OCI-LY7 (cell line): Measurements from ENCODE around the gene DGCR2. TPM values are rescaled to one million over a fixed set of nuclear protein-coding genes. Genes with fewer than 3 reads are reported as not detected.

Experiments used
- BruUV-seq: library from RNA; stranded (reverse); fragments of 400-500 nt; replicated peaks from 2 replicates; lab custom pipeline; 2021; lab: Mats Ljungman, UMichigan
- CTCF ChIA-PET: fragments of 300-600 bp; sonication (Branson Sonifier 250); formaldehyde crosslinking; loops from one replicate; lab custom pipeline; 2022; ENCODE audit warnings: antibody characterized with exemption; ENCODE audit not compliant: unreplicated experiment; lab: Charles Lee
- POLR2A ChIA-PET: fragments of 300-600 bp; sonication (Branson Sonifier 250); formaldehyde crosslinking; loops from one replicate; lab custom pipeline; 2022; ENCODE audit warnings: antibody characterized with exemption; lab: Charles Lee
- DNase-seq: peaks from one replicate; pipeline ENCODE4 v3.0.0-alpha.2; 2015; ENCODE audit warnings: low spot score
- H2AFZ ChIP-seq: fragments of 200-600 bp; sonication (generic), shearing (Covaris generic); 2 replicates; pipeline ENCODE4 v1.6.1; 2014; ENCODE audit warnings: mild to moderate bottlenecking, antibody characterized with exemption, low read length, moderate library complexity
- H3K27ac ChIP-seq: fragments of 200-600 bp; sonication (generic); 2 replicates; pipeline ENCODE4 v1.5.1; 2014; ENCODE audit warnings: mixed run types, low read depth, mild to moderate bottlenecking, moderate library complexity, low read length, inconsistent platforms; ENCODE audit not compliant: poor library complexity, severe bottlenecking
- H3K36me3 ChIP-seq: fragments of 200-600 bp; sonication (generic); 2 replicates; pipeline ENCODE4 v1.6.1; 2014; ENCODE audit warnings: mild to moderate bottlenecking, antibody characterized with exemption, low read length, moderate library complexity, mixed read lengths; ENCODE audit not compliant: insufficient read depth
- H3K4me1 ChIP-seq: fragments of 200-600 bp; sonication (generic); 2 replicates; pipeline ENCODE4 v1.5.1; 2014; ENCODE audit warnings: mild to moderate bottlenecking, low read length; ENCODE audit not compliant: insufficient read depth, poor library complexity, severe bottlenecking
- H3K4me2 ChIP-seq: fragments of 200-600 bp; sonication (generic); 2 replicates; pipeline ENCODE4 v1.6.1; 2014; ENCODE audit warnings: mild to moderate bottlenecking, low read length
- H3K4me3 ChIP-seq: fragments of 200-600 bp; sonication (generic); 2 replicates; pipeline ENCODE4 v1.5.1; 2014; ENCODE audit warnings: mild to moderate bottlenecking, low read depth, low read length; ENCODE audit not compliant: poor library complexity, severe bottlenecking
- H3K79me2 ChIP-seq: fragments of 200-600 bp; sonication (generic); 2 replicates; pipeline ENCODE4 v1.6.1; 2016; ENCODE audit warnings: low read depth, mild to moderate bottlenecking, low read length, moderate library complexity, mixed read lengths; ENCODE audit not compliant: insufficient read depth
- H3K9me2 ChIP-seq: fragments of 200-600 bp; sonication (generic); 2 replicates; pipeline ENCODE4 v1.6.1; 2016; ENCODE audit warnings: mild to moderate bottlenecking, low read length, mixed read lengths; ENCODE audit not compliant: insufficient read depth
- H3K9me3 ChIP-seq: fragments of 200-600 bp; sonication (generic); 2 replicates; pipeline ENCODE4 v1.6.1; 2014; ENCODE audit warnings: mild to moderate bottlenecking, mixed run types, low read length, mixed read lengths
- H4K20me1 ChIP-seq: fragments of 200-600 bp; sonication (generic); 2 replicates; pipeline ENCODE4 v1.6.1; 2014; ENCODE audit warnings: mild to moderate bottlenecking, antibody characterized with exemption, low read length, moderate library complexity, mixed read lengths; ENCODE audit not compliant: insufficient read depth
- CTCF ChIP-seq: fragments of 200-600 bp; sonication (generic); conservative IDR thresholded peaks from 2 replicates; pipeline ENCODE4 v1.5.1; 2014; ENCODE audit warnings: mild to moderate bottlenecking, antibody characterized with exemption, low read length, moderate library complexity, mixed read lengths
- EZH2phosphoT487 ChIP-seq: fragments of 200-600 bp; sonication (generic); IDR thresholded peaks from 2 replicates; pipeline ENCODE4 v1.6.1; 2018; ENCODE audit warnings: low read depth, borderline replicate concordance, mild to moderate bottlenecking, mixed run types, antibody characterized with exemption, low read length, moderate library complexity, mixed read lengths
- intact Hi-C: fragments of 100-400 bp; cut with micrococcal nuclease; formaldehyde crosslinking; loops from one replicate; pipeline ENCODE4 v1.10.0; 2022; ENCODE audit not compliant: unreplicated experiment
- total RNA-seq, 2 experiments: library from RNA; depleted of rRNA in 1 of 2; stranded (reverse); fragments of >200 nt in 1 of 2; shearing (Covaris generic) in 1 of 2; gene quantifications; 2 replicates each; pipeline ENCODE4 v1.2.3, GENCODE V29; 2014 to 2022

Gene DGCR2
- total RNA-seq, 2 experiments from 2014 or later = 27.6 to 29.7 TPM

GRCh38 chr22:19048531-19048930, 73.7 kb downstream of the DGCR2 start:
- peaks cover 76% of the 10 kb centered on the region for H3K36me3 ChIP-seq
- BruUV-seq = no TSS peak
- intact Hi-C loops = no loop called here

GRCh38 chr22:19047993-19048392, 74.2 kb downstream of the DGCR2 start:
- no TSS peak for BruUV-seq
- CTCF ChIA-PET = no interaction called here

More at GRCh38 chr22:19048531-19048930, 73.7 kb downstream of the DGCR2 start:
- Histone ChIP-seq H3K4me2 (no peak overlapping the region), H3K4me3 (no peak overlapping the region), H3K79me2 (no peaks in the 10 kb centered on the region), H4K20me1 (no peaks in the 10 kb centered on the region), H2AFZ (no peak overlapping the region), H3K27ac (no peak overlapping the region), H3K4me1 (no peaks in the 10 kb centered on the region), H3K9me2 (no peaks in the 10 kb centered on the region), H3K9me3 (no peaks in the 10 kb centered on the region)
- no peak for DNase-seq
- POLR2A ChIA-PET = no interaction called here
- CTCF ChIA-PET = no interaction called here
- TF ChIP-seq CTCF = no peak
- TF ChIP-seq EZH2phosphoT487 = no peak

More at GRCh38 chr22:19047993-19048392, 74.2 kb downstream of the DGCR2 start:
- no peaks in the 10 kb centered on the region for H3K9me3 ChIP-seq
- no peaks in the 10 kb centered on the region for H3K9me2 ChIP-seq
- no peak for DNase-seq
- intact Hi-C loops = no loop called here
- H4K20me1 ChIP-seq = no peaks in the 10 kb centered on the region
- H3K4me3 ChIP-seq = no peak overlapping the region
- TF ChIP-seq CTCF (no peak), EZH2phosphoT487 (no peak)
- no peaks in the 10 kb centered on the region for H3K4me1 ChIP-seq
- POLR2A ChIA-PET = no interaction called here
- peaks cover 71% of the 10 kb centered on the region for H3K36me3 ChIP-seq
- H3K79me2 ChIP-seq = no peaks in the 10 kb centered on the region
- no peak overlapping the region for H2AFZ ChIP-seq
- H3K27ac ChIP-seq = no peak overlapping the region
- H3K4me2 ChIP-seq = no peak overlapping the region
